Activated CD4-positive, alpha-beta memory T cell treated with anti-CD3 and anti-CD28 coated beads for 36 hours (primary cell): Measurements from ENCODE around the gene SLC44A3. TPM values are rescaled to one million over a fixed set of nuclear protein-coding genes. Genes with fewer than 3 reads are reported as not detected.
"Not testable (repeated sequence)": the region's sequence is repeated elsewhere in the genome, so short reads cannot be mapped to it uniquely, and the experiment has no call there.

ENCODE experiments used
- CTCF ChIA-PET: fragments of 350-600 bp; sonication (Branson Sonifier 250); formaldehyde crosslinking; loops from one replicate; lab custom pipeline; 2021; ENCODE audit warnings: antibody characterized with exemption, inconsistent platforms; lab: Charles Lee
- POLR2A ChIA-PET: fragments of 350-600 bp; sonication (Branson Sonifier 250); formaldehyde crosslinking; loops from one replicate; lab custom pipeline; 2021; ENCODE audit warnings: antibody characterized with exemption; lab: Charles Lee
- DNase-seq: peaks from one replicate; pipeline ENCODE4 v3.0.0-alpha.2; 2020
- H3K27ac Mint-ChIP-seq: one replicate; pipeline ENCODE4 v1.8.0; 2021; ENCODE audit warnings: mixed read lengths
- H3K27me3 Mint-ChIP-seq: one replicate; pipeline ENCODE4 v1.8.0; 2021; ENCODE audit warnings: mixed read lengths
- H3K36me3 Mint-ChIP-seq: one replicate; pipeline ENCODE4 v1.8.0; 2021; ENCODE audit warnings: mixed read lengths
- H3K4me1 Mint-ChIP-seq: one replicate; pipeline ENCODE4 v1.8.0; 2021; ENCODE audit warnings: low read depth, mixed read lengths
- H3K4me3 Mint-ChIP-seq: one replicate; pipeline ENCODE4 v1.8.0; 2021; ENCODE audit warnings: mild to moderate bottlenecking, mixed read lengths
- H3K9me3 Mint-ChIP-seq: one replicate; pipeline ENCODE4 v1.8.0; 2021; ENCODE audit warnings: mixed read lengths
- intact Hi-C: fragments of 100-400 bp; cut with micrococcal nuclease; formaldehyde crosslinking; loops from one replicate; pipeline ENCODE4 v1.15.1; 2023
- total RNA-seq, 2 experiments: library from RNA; stranded (reverse); gene quantifications; one replicate each; pipeline ENCODE4 v1.2.3, GENCODE V29; 2021

The SLC44A3 gene
- total RNA-seq, 2 experiments from 2014 or later: 0.10 to 0.21 TPM

DNA sequence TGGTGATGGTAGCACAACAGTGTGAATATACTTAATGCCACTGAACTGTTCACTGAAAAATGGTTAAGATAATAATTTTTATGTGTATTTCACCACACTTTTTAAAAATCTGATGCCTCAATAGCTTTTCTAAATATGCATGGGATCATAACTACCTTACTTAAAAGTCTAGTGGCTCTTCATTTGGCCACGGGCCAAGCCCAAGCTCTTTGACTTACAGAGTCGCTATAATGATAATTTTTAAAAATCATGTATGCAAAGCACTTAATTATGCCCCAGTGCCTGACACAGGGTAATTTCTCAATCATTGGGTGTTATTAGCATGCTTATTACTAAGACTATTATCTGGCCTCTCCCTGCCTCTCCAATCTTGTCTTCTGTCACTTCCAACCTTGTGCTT is 114.4 kb downstream of the SLC44A3 start:
- H3K4me3 Mint-ChIP-seq: no peak overlapping the region
- DNase-seq: no peak
- CTCF ChIA-PET: no interaction called here
- H3K27ac Mint-ChIP-seq: no peak overlapping the region
- H3K9me3 Mint-ChIP-seq: no peaks in the 10 kb centered on the region
- peaks cover 3% of the 10 kb centered on the region for H3K27me3 Mint-ChIP-seq
- POLR2A ChIA-PET: no interaction called here
- H3K36me3 Mint-ChIP-seq: no peaks in the 10 kb centered on the region
- peaks cover 2% of the 10 kb centered on the region for H3K4me1 Mint-ChIP-seq
- intact Hi-C loops: no loop called here

DNA sequence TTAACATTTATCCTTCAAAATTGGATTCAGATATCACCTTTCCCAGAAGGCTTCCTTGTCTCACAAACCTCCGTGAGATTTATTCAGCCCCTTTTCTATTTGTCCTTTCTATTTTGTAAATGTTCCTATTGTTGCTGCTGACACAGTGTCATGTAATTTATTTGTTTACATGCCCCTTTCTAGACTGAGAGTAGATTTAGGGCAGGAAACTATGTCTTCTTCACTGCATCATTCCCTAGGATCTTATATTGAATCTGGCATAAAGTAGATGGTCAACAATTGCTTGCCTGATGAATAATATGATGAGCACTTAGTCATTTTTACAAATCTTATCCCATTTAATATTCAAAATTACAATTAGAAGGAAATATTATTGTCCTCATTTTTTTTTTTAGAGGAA is 114.9 kb downstream of the SLC44A3 start:
- intact Hi-C loops: no loop called here
- peaks cover 2% of the 10 kb centered on the region for H3K4me1 Mint-ChIP-seq
- ChIA-PET CTCF (no interaction called here), POLR2A (no interaction called here)
- H3K27ac Mint-ChIP-seq: no peak overlapping the region
- no peak for DNase-seq
- H3K9me3 Mint-ChIP-seq: no peaks in the 10 kb centered on the region
- H3K4me3 Mint-ChIP-seq: no peak overlapping the region
- peaks cover 3% of the 10 kb centered on the region for H3K27me3 Mint-ChIP-seq
- H3K36me3 Mint-ChIP-seq: no peaks in the 10 kb centered on the region

DNA sequence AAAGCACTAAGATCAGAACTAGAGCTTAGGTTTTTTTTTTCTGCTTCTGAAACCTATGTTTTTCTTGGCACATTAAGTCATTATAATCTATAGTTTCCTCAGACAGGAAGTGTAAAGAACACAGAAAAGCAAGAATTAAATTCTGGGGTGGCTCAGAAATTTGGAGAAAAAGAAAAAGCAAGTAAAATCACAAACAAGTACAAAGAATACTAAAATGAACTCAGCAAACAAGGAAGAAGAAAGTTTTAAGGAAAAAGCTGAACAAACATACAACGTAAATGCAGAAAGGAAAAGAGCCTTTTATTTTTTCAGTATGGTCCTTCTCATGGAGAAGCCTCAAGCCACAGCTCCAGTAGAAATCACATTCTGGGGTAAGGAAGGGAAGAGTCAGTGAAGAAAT is 115.3 kb downstream of the SLC44A3 start:
- no peak for DNase-seq
- H3K9me3 Mint-ChIP-seq: no peaks in the 10 kb centered on the region
- ChIA-PET POLR2A (no interaction called here), CTCF (no interaction called here)
- no peak overlapping the region for H3K4me3 Mint-ChIP-seq
- no peaks in the 10 kb centered on the region for H3K36me3 Mint-ChIP-seq
- peaks cover 3% of the 10 kb centered on the region for H3K27me3 Mint-ChIP-seq
- peaks cover 2% of the 10 kb centered on the region for H3K4me1 Mint-ChIP-seq
- intact Hi-C loops: no loop called here
- H3K27ac Mint-ChIP-seq: no peak overlapping the region

DNA sequence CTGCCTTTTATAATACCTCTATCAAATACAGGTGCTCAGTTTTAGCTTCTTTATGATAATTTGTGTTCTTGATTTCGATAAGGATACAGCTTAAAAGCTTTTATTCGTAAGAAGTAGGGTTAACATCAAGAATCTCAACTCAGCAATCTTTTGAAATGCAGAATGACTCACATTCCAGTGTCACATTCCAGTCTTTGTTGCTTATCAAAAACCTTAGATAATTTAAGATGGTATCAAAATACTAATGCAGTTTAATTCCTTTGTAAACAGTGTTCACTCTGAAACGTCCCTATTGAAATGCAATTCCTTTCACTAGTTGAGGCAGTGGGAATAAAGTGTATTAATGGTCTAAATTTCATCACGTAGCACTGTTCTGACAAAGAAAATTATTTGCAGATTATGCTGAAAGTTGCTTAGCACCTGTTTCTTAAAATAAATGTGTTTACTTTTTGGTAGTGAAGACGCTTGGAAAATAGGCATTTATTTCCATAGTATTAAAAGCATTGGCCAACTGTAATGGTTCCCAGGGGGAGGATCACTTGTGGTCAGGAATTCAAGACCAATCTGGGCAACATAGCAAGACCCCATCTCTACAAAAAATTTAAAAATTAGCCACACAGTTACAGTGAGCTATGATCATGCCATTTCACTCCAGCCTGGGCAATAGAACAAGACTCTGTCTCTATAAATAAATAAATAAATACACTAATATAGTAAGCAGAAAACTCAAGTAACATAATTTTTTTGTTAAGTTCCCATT is 116.9 kb downstream of the SLC44A3 start:
- no peak for DNase-seq
- Mint-ChIP-seq H3K36me3 (no peaks in the 10 kb centered on the region), H3K9me3 (no peaks in the 10 kb centered on the region), H3K4me3 (no peak overlapping the region), H3K27ac (no peak overlapping the region), H3K4me1 (peaks cover 2% of the 10 kb centered on the region), H3K27me3 (peaks cover 6% of the 10 kb centered on the region)
- CTCF ChIA-PET: interaction anchor here (1.1 kb wide), 1 partner anchor 147 kb away, joined by 3 read pairs; no protein-coding TSS in a partner anchor
- POLR2A ChIA-PET: no interaction called here
- intact Hi-C loops: no loop called here

DNA sequence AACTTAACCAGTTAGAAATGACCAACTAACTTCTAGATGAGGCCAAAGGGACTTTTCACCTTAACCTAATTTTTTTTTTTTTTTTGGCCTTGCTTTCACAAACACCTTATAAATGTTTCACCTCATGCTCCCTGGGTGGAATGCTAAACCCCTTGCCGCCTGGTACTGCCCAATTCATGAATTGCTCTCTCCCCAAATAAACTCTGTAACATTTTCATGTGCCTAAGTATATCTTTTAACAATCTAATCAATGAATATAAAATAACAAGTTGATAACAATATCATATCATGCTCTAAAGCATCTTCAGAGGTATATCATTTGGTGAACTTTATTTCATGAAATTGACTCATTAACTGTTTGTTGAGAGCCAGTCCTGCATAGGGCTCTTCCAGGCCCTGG is 117.7 kb downstream of the SLC44A3 start:
- no peak for DNase-seq
- H3K27ac Mint-ChIP-seq: no peak overlapping the region
- intact Hi-C loops: no loop called here
- peaks cover 2% of the 10 kb centered on the region for H3K4me1 Mint-ChIP-seq
- ChIA-PET POLR2A (no interaction called here), CTCF (interaction anchor here (1.1 kb wide), 1 partner anchor 147 kb away, joined by 3 read pairs; no protein-coding TSS in a partner anchor)
- H3K9me3 Mint-ChIP-seq: no peaks in the 10 kb centered on the region
- H3K27me3 Mint-ChIP-seq: peaks cover 6% of the 10 kb centered on the region
- no peak overlapping the region for H3K4me3 Mint-ChIP-seq
- no peaks in the 10 kb centered on the region for H3K36me3 Mint-ChIP-seq

DNA sequence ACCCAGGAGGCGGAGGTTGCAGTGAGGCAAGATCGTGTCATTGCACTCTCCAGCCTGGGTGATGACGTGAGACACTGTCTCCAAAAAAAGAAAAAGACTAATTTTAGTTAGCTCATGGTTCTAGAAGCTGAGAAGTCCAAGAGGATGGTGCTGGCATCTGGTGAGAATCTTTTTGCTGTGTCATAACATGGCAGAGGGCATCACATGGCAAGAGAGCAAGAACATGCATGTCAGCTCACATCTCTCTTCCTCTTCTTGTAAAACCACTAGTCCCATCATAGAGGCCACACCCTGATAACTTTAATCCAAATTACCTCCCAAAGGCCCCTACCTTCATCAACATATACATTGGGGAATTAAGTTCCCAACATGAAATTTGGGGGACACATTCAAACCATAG is 120.6 kb downstream of the SLC44A3 start:
- Mint-ChIP-seq H3K4me1 (no peaks in the 10 kb centered on the region), H3K27me3 (peaks cover 7% of the 10 kb centered on the region), H3K4me3 (no peak overlapping the region), H3K27ac (no peak overlapping the region), H3K9me3 (no peaks in the 10 kb centered on the region), H3K36me3 (no peaks in the 10 kb centered on the region)
- ChIA-PET CTCF (no interaction called here), POLR2A (no interaction called here)
- intact Hi-C loops: no loop called here
- DNase-seq: no peak

DNA sequence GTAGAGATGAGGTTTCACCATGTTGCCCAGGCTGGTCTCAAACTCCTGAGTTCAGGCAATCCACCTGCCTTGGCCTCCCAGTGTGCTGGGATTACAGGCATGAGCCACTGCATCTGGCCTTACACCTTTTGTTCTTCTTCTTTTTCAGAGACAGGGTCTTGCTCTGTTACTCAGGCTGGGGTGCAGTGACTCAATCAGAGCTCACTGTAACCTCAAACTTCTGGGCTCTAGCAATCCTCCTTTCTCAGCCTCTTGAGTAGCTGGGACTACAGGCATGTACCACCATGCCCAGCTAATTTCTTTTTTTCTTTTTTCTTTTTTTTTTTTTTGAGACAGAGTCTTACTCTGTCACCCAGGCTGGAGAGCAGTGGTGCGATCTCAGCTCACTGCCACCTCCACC is 121.3 kb downstream of the SLC44A3 start:
- POLR2A ChIA-PET, H3K27ac Mint-ChIP-seq, H3K4me1 Mint-ChIP-seq, H3K36me3 Mint-ChIP-seq, CTCF ChIA-PET, DNase-seq, intact Hi-C loops, H3K4me3 Mint-ChIP-seq, H3K9me3 Mint-ChIP-seq, H3K27me3 Mint-ChIP-seq: not testable (repeated sequence)

DNA sequence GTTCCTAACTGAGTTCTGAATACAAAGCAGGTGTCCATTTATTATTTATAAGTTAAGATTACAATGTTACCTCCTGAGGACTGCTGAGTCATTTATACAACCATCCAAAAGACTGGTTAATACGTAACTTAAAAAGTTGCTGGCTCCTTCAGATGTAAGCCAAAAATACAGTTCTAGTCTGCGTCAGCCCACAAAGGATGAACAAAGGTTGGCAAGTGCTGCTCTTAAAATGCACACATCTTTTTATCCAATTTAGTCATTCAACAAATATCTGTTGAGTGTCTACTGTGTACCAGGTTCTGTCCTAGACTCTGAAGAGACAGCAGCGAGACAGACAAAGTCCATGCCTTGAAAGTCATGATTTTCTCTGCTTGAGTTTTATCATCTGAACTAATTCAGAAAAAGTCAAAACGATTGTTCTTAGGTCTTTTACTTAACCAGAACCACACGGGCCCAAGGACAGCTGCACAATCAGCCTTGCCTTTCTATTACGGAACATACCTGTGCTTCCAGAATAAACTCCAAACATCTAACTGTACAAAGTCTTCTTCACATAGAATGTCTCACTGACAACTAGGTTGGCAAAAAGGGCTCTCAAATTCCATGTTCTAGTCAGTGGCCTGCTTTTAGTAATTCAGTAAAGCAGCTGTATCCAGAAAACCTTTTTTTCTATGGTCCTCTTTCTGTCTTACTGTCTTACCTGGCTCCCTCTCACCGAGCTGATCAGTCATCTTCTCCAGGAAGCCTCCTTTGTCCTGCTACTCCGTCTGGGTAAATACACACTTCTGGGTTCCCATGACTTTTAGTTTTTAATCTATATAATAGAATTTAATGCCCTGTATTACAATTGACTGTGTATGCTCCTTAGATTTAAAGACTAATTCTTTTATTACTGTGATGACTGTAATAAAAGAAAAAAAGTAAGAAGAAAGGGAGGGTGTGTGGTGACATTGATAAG is 122.3 kb downstream of the SLC44A3 start:
- H3K4me3 Mint-ChIP-seq: no peak overlapping the region
- POLR2A ChIA-PET: no interaction called here
- H3K4me1 Mint-ChIP-seq: no peaks in the 10 kb centered on the region
- CTCF ChIA-PET: no interaction called here
- no peak overlapping the region for H3K27ac Mint-ChIP-seq
- intact Hi-C loops: no loop called here
- H3K27me3 Mint-ChIP-seq: peaks cover 7% of the 10 kb centered on the region
- H3K36me3 Mint-ChIP-seq: no peaks in the 10 kb centered on the region
- DNase-seq: no peak
- no peaks in the 10 kb centered on the region for H3K9me3 Mint-ChIP-seq

Other genes starting within 250 kb of the SLC44A3 start
- 1 to 10 TPM; 3.9 to 4.6 TPM for gene CNN3, start 106.8 kb downstream of the SLC44A3 start, total RNA-seq